Liver (tissue), 3 donors: ENCODE measurements around the gene UCKL1.

ENCODE experiments used
- CTCF ChIP-seq: fragments of 150-350 bp; IDR thresholded peaks from 2 replicates; pipeline ENCODE4 v1.5.1; 2017; ENCODE audit warnings: improper control_type of control experiment, low read depth, low read length; ENCODE audit not compliant: missing input control
- HNF4G ChIP-seq: IDR thresholded peaks from 2 replicates; pipeline ENCODE4 v1.6.1; 2016; ENCODE audit warnings: antibody characterized with exemption
- REST ChIP-seq: IDR thresholded peaks from 2 replicates; pipeline ENCODE4 v1.6.1; 2016; ENCODE audit warnings: antibody characterized with exemption, mild to moderate bottlenecking
- TAF1 ChIP-seq: conservative IDR thresholded peaks from 2 replicates; pipeline ENCODE4 v1.6.1; 2016; ENCODE audit warnings: antibody characterized with exemption, mild to moderate bottlenecking
- TF ChIP-seq, protein P1 (sequence below): IDR thresholded peaks from 2 replicates; pipeline ENCODE4 v1.6.1; 2016; ENCODE audit warnings: antibody characterized with exemption
- donor health status: healthy.
- donor health status: healthy.

DNA sequence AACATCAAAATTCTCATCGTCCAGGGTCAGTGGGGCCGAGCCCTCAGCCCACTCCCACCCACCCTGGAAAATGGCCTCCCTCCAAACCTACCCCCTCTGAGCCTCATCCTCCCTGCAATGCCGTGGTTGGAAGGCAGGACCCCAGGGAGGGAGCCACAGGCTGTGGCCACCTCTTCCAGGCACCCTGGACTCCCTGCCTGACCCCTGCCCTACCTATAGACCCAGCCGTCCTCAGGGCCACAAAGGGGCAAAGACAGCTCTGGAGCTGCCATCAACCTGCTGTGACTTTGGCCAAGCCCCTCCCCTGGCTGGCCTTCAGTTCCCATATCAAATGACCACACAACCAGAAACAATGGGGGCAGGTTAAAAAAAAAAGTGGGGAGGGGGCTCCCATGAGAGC, 2.3 kb upstream of the UCKL1 start:
- TF ChIP-seq, protein P1, sequence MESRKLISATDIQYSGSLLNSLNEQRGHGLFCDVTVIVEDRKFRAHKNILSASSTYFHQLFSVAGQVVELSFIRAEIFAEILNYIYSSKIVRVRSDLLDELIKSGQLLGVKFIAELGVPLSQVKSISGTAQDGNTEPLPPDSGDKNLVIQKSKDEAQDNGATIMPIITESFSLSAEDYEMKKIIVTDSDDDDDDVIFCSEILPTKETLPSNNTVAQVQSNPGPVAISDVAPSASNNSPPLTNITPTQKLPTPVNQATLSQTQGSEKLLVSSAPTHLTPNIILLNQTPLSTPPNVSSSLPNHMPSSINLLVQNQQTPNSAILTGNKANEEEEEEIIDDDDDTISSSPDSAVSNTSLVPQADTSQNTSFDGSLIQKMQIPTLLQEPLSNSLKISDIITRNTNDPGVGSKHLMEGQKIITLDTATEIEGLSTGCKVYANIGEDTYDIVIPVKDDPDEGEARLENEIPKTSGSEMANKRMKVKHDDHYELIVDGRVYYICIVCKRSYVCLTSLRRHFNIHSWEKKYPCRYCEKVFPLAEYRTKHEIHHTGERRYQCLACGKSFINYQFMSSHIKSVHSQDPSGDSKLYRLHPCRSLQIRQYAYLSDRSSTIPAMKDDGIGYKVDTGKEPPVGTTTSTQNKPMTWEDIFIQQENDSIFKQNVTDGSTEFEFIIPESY, result no peak
- TF ChIP-seq CTCF, result no peak
- no peak for TF ChIP-seq TAF1
- no peak for TF ChIP-seq REST
- TF ChIP-seq HNF4G, result no peak
